ENCODE measurements around the gene COPA.

- TF ChIP-seq CTCF (IDR thresholded peaks at IDR 0.05) (no peak), NRF1 (IDR thresholded peaks at IDR 0.05; ENCODE audit: low read depth, low read length) (no peak), SMC3 (IDR thresholded peaks at IDR 0.05; ENCODE audit: low read depth, low read length) (no peak), TAF1 (IDR thresholded peaks at IDR 0.05; ENCODE audit: borderline replicate concordance, low read depth, low read length) (no peak), GABPA (IDR thresholded peaks at IDR 0.05; ENCODE audit: low read depth) (no peak), ZBTB33 (IDR thresholded peaks at IDR 0.05; ENCODE audit: borderline replicate concordance, low read depth) (no peak), SIN3A (IDR thresholded peaks at IDR 0.05; ENCODE audit: borderline replicate concordance, low read depth, low read length) (no peak), POLR2AphosphoS5 (IDR thresholded peaks at IDR 0.05; ENCODE audit: low read depth, low read length) (no peak), MAX (IDR thresholded peaks at IDR 0.05; ENCODE audit: low read depth) (no peak), RFX5 (IDR thresholded peaks at IDR 0.05; ENCODE audit: low read length) (no peak), EZH2phosphoT487 (IDR thresholded peaks at IDR 0.05; ENCODE audit: borderline replicate concordance, low read depth) (no peak)
Observed at GRCh38 chr1:160284220-160284781, 58.7 kb downstream of the COPA start.
